ENCODE data around the gene PTGS1.

DNA sequence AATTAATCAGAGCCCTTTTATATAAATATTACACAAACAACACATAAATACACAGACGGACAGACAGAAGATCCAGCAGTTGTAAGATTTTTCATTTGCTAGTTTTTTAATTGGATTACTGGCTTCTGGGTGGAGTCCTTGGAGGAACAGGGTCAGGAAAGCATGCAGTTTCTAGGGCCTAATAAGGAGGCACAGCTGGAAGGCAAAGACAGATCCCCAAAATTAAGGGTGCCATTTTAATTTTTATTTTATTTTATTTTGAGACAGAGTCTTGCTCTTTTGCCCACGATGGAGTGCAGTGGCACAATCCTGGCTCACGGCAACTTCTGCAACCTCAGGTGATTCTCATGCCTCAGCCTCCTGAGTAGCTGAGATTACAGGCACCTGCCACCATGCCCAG is 49.5 kb downstream of the PTGS1 start:
- TF ChIP-seq, protein P1, sequence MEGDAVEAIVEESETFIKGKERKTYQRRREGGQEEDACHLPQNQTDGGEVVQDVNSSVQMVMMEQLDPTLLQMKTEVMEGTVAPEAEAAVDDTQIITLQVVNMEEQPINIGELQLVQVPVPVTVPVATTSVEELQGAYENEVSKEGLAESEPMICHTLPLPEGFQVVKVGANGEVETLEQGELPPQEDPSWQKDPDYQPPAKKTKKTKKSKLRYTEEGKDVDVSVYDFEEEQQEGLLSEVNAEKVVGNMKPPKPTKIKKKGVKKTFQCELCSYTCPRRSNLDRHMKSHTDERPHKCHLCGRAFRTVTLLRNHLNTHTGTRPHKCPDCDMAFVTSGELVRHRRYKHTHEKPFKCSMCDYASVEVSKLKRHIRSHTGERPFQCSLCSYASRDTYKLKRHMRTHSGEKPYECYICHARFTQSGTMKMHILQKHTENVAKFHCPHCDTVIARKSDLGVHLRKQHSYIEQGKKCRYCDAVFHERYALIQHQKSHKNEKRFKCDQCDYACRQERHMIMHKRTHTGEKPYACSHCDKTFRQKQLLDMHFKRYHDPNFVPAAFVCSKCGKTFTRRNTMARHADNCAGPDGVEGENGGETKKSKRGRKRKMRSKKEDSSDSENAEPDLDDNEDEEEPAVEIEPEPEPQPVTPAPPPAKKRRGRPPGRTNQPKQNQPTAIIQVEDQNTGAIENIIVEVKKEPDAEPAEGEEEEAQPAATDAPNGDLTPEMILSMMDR (conservative IDR thresholded peaks at IDR 0.05; ENCODE audit: low read length) = no peak
- TF ChIP-seq EZH2phosphoT487 (IDR thresholded peaks at IDR 0.05; ENCODE audit: borderline replicate concordance) = no peak

All from Loucy (cell line).